OCI-LY1 (cell line): ENCODE data around the gene CCDC167.

ENCODE experiments used
- H2AFZ ChIP-seq: fragments of 200-600 bp; sonication (generic), shearing (Covaris generic); 2 replicates; pipeline ENCODE4 v1.6.0; 2014; ENCODE audit warnings: antibody characterized with exemption, mild to moderate bottlenecking, low read length
- H3F3A ChIP-seq: fragments of 200-600 bp; sonication (generic), shearing (Covaris generic); 2 replicates; pipeline ENCODE4 v1.6.0; 2014; ENCODE audit warnings: mild to moderate bottlenecking, antibody characterized with exemption, low read length, moderate library complexity; ENCODE audit not compliant: insufficient read depth
- H3K27ac ChIP-seq: fragments of 200-600 bp; sonication (generic); 2 replicates; pipeline ENCODE4 v1.5.1; 2014; ENCODE audit warnings: low read length, mixed run types, mild to moderate bottlenecking, low read depth; ENCODE audit not compliant: poor library complexity, severe bottlenecking
- H3K27me3 ChIP-seq: fragments of 200-600 bp; sonication (generic); 2 replicates; pipeline ENCODE4 v1.6.0; 2014; ENCODE audit warnings: antibody characterized with exemption, mild to moderate bottlenecking, low read length, moderate library complexity; ENCODE audit not compliant: insufficient read depth
- H3K36me3 ChIP-seq: fragments of 200-600 bp; sonication (generic); 2 replicates; pipeline ENCODE4 v1.6.1; 2014; ENCODE audit warnings: mild to moderate bottlenecking, antibody characterized with exemption, low read length, moderate library complexity, mixed read lengths; ENCODE audit not compliant: insufficient read depth
- H3K4me1 ChIP-seq: fragments of 200-600 bp; sonication (generic); 2 replicates; pipeline ENCODE4 v1.5.1; 2014; ENCODE audit warnings: mild to moderate bottlenecking, low read length, moderate library complexity; ENCODE audit not compliant: insufficient read depth, severe bottlenecking
- H3K4me2 ChIP-seq: fragments of 200-600 bp; sonication (generic), shearing (Covaris generic); 2 replicates; pipeline ENCODE4 v1.6.1; 2014; ENCODE audit warnings: low read length
- H3K4me3 ChIP-seq: fragments of 200-600 bp; sonication (generic); 2 replicates; pipeline ENCODE4 v1.5.1; 2014; ENCODE audit warnings: low read length, low read depth, mild to moderate bottlenecking, mixed read lengths; ENCODE audit not compliant: poor library complexity, severe bottlenecking
- H3K79me2 ChIP-seq: fragments of 200-600 bp; shearing (Covaris generic); 2 replicates; pipeline ENCODE4 v1.6.1; 2016; ENCODE audit warnings: mixed run types, low read length, mixed read lengths; ENCODE audit not compliant: insufficient read depth
- H3K9ac ChIP-seq: fragments of 200-600 bp; sonication (generic), shearing (Covaris generic); 2 replicates; pipeline ENCODE4 v1.6.1; 2014; ENCODE audit warnings: mild to moderate bottlenecking, low read length, mixed read lengths
- H3K9me2 ChIP-seq: fragments of 200-600 bp; sonication (generic), shearing (Covaris generic); 2 replicates; pipeline ENCODE4 v1.6.1; 2014; ENCODE audit warnings: low read depth, mild to moderate bottlenecking, low read length, mixed read lengths
- H3K9me3 ChIP-seq: fragments of 200-600 bp; shearing (Covaris generic); 2 replicates; pipeline ENCODE4 v1.6.1; 2014; ENCODE audit warnings: low read length, mixed read lengths
- H4K20me1 ChIP-seq: fragments of 200-600 bp; sonication (generic), shearing (Covaris generic); 2 replicates; pipeline ENCODE4 v1.6.0; 2016; ENCODE audit warnings: mild to moderate bottlenecking, low read length; ENCODE audit not compliant: insufficient read depth
- CTCF ChIP-seq: fragments of 200-600 bp; sonication (generic), shearing (Covaris generic); IDR thresholded peaks from 2 replicates; pipeline ENCODE4 v1.5.1; 2017; ENCODE audit warnings: mild to moderate bottlenecking, antibody characterized with exemption, low read length, moderate library complexity, mixed read lengths
- EZH2 ChIP-seq: fragments of 200-600 bp; sonication (generic), shearing (Covaris generic); IDR thresholded peaks from 2 replicates; pipeline ENCODE4 v1.8.0; 2017; ENCODE audit warnings: borderline replicate concordance, mixed run types, mild to moderate bottlenecking, antibody characterized with exemption, low read length, moderate library complexity, mixed read lengths

The CCDC167 gene

GRCh38 chr6:37524025-37524969 is 24.6 kb upstream of the CCDC167 start:
- no peak overlapping the region for H3K9ac ChIP-seq
- H3K27me3 ChIP-seq = peaks cover 8% of the 10 kb centered on the region; the same call in 1 of the 2 replicates
- no peak overlapping the region for H3K27ac ChIP-seq
- no peaks in the 10 kb centered on the region for H3K36me3 ChIP-seq
- no peaks in the 10 kb centered on the region for H4K20me1 ChIP-seq
- no peaks in the 10 kb centered on the region for H3K9me2 ChIP-seq
- no peaks in the 10 kb centered on the region for H3K4me1 ChIP-seq
- H3F3A ChIP-seq = no peaks in the 10 kb centered on the region
- H3K79me2 ChIP-seq = no peaks in the 10 kb centered on the region
- no peak overlapping the region for H3K4me3 ChIP-seq
- no peaks in the 10 kb centered on the region for H3K9me3 ChIP-seq
- H3K4me2 ChIP-seq = no peak overlapping the region
- no peak for TF ChIP-seq CTCF
- no peak for TF ChIP-seq EZH2
- H2AFZ ChIP-seq = no peak overlapping the region

- Histone ChIP-seq H3K27me3 (peaks cover 10% of the 10 kb centered on the region; the same call in 1 of the 2 replicates), H3K9me3 (no peaks in the 10 kb centered on the region), H3K4me2 (no peak overlapping the region), H3K9me2 (no peaks in the 10 kb centered on the region), H2AFZ (no peak overlapping the region), H3K4me1 (no peaks in the 10 kb centered on the region), H3K9ac (no peak overlapping the region), H3K27ac (no peak overlapping the region), H3K4me3 (no peak overlapping the region), H3K36me3 (no peaks in the 10 kb centered on the region), H3K79me2 (no peaks in the 10 kb centered on the region), H4K20me1 (no peaks in the 10 kb centered on the region), H3F3A (no peaks in the 10 kb centered on the region)
- TF ChIP-seq EZH2 (no peak), CTCF (no peak)
Measured at GRCh38 chr6:37523412-37523811, 23.7 kb upstream of the CCDC167 start.

GRCh38 chr6:37522836-37523235 is 23.1 kb upstream of the CCDC167 start:
- Histone ChIP-seq H3K4me1 (no peaks in the 10 kb centered on the region), H3K9ac (no peak overlapping the region), H2AFZ (no peak overlapping the region), H3K9me3 (no peaks in the 10 kb centered on the region), H3K4me2 (no peak overlapping the region), H3F3A (no peaks in the 10 kb centered on the region), H3K9me2 (no peaks in the 10 kb centered on the region), H3K4me3 (no peak overlapping the region), H4K20me1 (no peaks in the 10 kb centered on the region), H3K36me3 (no peaks in the 10 kb centered on the region), H3K27ac (no peak overlapping the region), H3K27me3 (peaks cover 10% of the 10 kb centered on the region; the same call in 1 of the 2 replicates), H3K79me2 (no peaks in the 10 kb centered on the region)
- TF ChIP-seq EZH2 = no peak
- TF ChIP-seq CTCF = no peak
